Measurements from ENCODE around the gene HARBI1. TPM values are rescaled to one million over a fixed set of nuclear protein-coding genes. Genes with fewer than 3 reads are reported as not detected.

Gene HARBI1
- total and polyA plus RNA-seq, 10 of the 15 experiments (the other 5 are each of a cell fraction or from before 2014, with no cell fraction given): 3.6 to 8.4 (median 5.2) TPM

GRCh38 chr11:46618837-46619236 is 1.8 kb upstream of the HARBI1 start:
- Histone ChIP-seq H3K79me2 (ENCODE audit: control insufficient read depth, insufficient read depth, low read length) (peaks cover 23% of the 10 kb centered on the region), H3K9ac (ENCODE audit: control insufficient read depth, insufficient read depth, low read length) (no peak overlapping the region; the same call in 1 of the 2 replicates), H3K27me3 (replicated peaks in 1 of 2; ENCODE audit: control insufficient read depth in 2 of 2, insufficient read depth in 2 of 2, low read length in 1 of 2) (no peaks in the 10 kb centered on the region), H3K9me3 (replicated peaks; ENCODE audit: control insufficient read depth, insufficient read depth, low read length) (no peaks in the 10 kb centered on the region), H2AFZ (ENCODE audit: control insufficient read depth, low read depth, low read length) (no peak overlapping the region), H3K4me1 (ENCODE audit: control insufficient read depth, insufficient read depth, low read length) (peaks cover 7% of the 10 kb centered on the region; the same call in 1 of the 2 replicates), H3K27ac (ENCODE audit: control insufficient read depth, insufficient read depth) (no peak overlapping the region), H4K20me1 (ENCODE audit: control insufficient read depth, insufficient read depth) (no peaks in the 10 kb centered on the region), H3K36me3 (ENCODE audit: control insufficient read depth in 2 of 2, insufficient read depth in 2 of 2, low read length in 1 of 2) (no peaks in the 10 kb centered on the region), H3K4me3 (peak overlapping the region; percentile 72; the same call in 1 of the 2 replicates), H3K4me2 (ENCODE audit: control insufficient read depth, insufficient read depth) (peak overlapping the region; percentile 66)
- TF ChIP-seq DPF2 (IDR thresholded peaks at IDR 0.05): no peak
- TF ChIP-seq MTA2 (IDR thresholded peaks at IDR 0.05; ENCODE audit: low read depth): no peak
- no peak for TF ChIP-seq PRDM15 (CRISPR knock-in tag; IDR thresholded peaks at IDR 0.05)
- no peak for TF ChIP-seq USF2 (IDR thresholded peaks at IDR 0.05; ENCODE audit: borderline replicate concordance, low read depth, low read length)
- no peak for TF ChIP-seq CHD1 (IDR thresholded peaks at IDR 0.05; ENCODE audit: low read depth, low read length)
- TF ChIP-seq YY1 (IDR thresholded peaks at IDR 0.05; ENCODE audit: low read depth, low read length): no peak
- no peak for TF ChIP-seq CBX3 (IDR thresholded peaks at IDR 0.05; ENCODE audit: borderline replicate concordance, low read depth)
- TF ChIP-seq NR2C2 (IDR thresholded peaks at IDR 0.05; ENCODE audit: borderline replicate concordance, control insufficient read depth, insufficient read length, low read depth): no peak
- no peak for TF ChIP-seq BCL11A (IDR thresholded peaks at IDR 0.05; ENCODE audit: low read depth, low read length)
- TF ChIP-seq PAX8 (IDR thresholded peaks at IDR 0.05): no peak
- TF ChIP-seq ZBTB11 (CRISPR knock-in tag; IDR thresholded peaks at IDR 0.05): no peak
- no peak for ATAC-seq
- no peak for DNase-seq (ENCODE audit: low read depth, low spot score)
- CTCF ChIA-PET: interaction anchor here (0.8 to 4.5 kb wide), 35 partner anchors 11 to 274 kb away, joined by 3 to 31 read pairs (median 6); partner anchors contain the start of genes AMBRA1, ARHGAP1, CHRM4 and ZNF408
- no peak for FAIRE-seq
- in situ Hi-C loops (cut with MboI) (no loop called here), intact Hi-C loops (cut with micrococcal nuclease; ENCODE audit: unreplicated experiment) (no loop called here)
- BruUV-seq (replicated peaks): no TSS peak
- RAD21 ChIA-PET (ENCODE audit: unreplicated experiment): interaction anchor here (0.7 to 2.9 kb wide), 18 partner anchors 25 to 924 kb away, joined by 3 to 20 read pairs (median 5); partner anchors contain the start of genes AMBRA1 and CHRM4
- POLR2A ChIA-PET: interaction anchor here (0.6 to 2.9 kb wide), 6 partner anchors 11 to 208 kb away, joined by 3 to 11 read pairs (median 4); no protein-coding TSS in a partner anchor
- SMC1A ChIA-PET (ENCODE audit: uncharacterized antibody, unreplicated experiment): interaction anchor here (0.7 to 5.9 kb wide), 24 partner anchors 8 to 896 kb away, joined by 3 to 34 read pairs (median 4); partner anchors contain the start of gene AMBRA1
- 77% methylated on average over 6 of the region's 6 CpGs for WGBS (ENCODE audit: insufficient coverage, insufficient replicate concordance, low lambda C conversion rate, missing lambda C conversion rate)
